HFF-Myc (cell line): ENCODE data around the gene LMNA.

Experiments
- DNase-seq: peaks from one replicate; pipeline ENCODE4 v3.0.0-alpha.2; 2011; ENCODE audit warnings: low read depth; ENCODE audit errors: extremely low read depth
- H3K4me3 ChIP-seq: replicated peaks from 2 replicates; pipeline ENCODE4 v1.5.1; 2011; ENCODE audit warnings: low read depth, mild to moderate bottlenecking, control low read depth, low read length
- TF ChIP-seq, protein P1 (sequence below): IDR thresholded peaks from 2 replicates; pipeline ENCODE4 v1.5.1; 2012; ENCODE audit warnings: mild to moderate bottlenecking, low read depth, low read length, control low read depth; ENCODE audit errors: missing control alignments

The LMNA gene

DNA sequence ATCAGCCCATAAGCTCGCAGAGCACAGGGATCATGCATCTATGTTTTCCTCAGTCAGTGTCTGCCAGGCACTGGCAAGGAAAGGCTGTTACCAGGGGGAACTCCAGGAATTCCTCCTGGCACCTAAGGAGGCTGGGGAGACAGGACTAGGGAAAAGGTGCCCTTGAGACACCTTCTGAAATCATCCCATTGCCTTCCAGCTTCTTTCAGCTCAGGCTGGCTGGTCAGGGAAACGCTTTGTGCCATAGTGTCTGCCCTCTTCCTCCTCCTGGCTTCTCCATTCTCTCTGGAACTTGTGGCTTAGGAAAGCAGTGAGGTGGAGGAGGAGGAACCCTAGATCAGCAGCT is 13.8 kb downstream of the LMNA start:
- DNase-seq, result no peak
- TF ChIP-seq, protein P1, sequence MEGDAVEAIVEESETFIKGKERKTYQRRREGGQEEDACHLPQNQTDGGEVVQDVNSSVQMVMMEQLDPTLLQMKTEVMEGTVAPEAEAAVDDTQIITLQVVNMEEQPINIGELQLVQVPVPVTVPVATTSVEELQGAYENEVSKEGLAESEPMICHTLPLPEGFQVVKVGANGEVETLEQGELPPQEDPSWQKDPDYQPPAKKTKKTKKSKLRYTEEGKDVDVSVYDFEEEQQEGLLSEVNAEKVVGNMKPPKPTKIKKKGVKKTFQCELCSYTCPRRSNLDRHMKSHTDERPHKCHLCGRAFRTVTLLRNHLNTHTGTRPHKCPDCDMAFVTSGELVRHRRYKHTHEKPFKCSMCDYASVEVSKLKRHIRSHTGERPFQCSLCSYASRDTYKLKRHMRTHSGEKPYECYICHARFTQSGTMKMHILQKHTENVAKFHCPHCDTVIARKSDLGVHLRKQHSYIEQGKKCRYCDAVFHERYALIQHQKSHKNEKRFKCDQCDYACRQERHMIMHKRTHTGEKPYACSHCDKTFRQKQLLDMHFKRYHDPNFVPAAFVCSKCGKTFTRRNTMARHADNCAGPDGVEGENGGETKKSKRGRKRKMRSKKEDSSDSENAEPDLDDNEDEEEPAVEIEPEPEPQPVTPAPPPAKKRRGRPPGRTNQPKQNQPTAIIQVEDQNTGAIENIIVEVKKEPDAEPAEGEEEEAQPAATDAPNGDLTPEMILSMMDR, result no peak
- H3K4me3 ChIP-seq, result peak overlapping the region; percentile 42

DNA sequence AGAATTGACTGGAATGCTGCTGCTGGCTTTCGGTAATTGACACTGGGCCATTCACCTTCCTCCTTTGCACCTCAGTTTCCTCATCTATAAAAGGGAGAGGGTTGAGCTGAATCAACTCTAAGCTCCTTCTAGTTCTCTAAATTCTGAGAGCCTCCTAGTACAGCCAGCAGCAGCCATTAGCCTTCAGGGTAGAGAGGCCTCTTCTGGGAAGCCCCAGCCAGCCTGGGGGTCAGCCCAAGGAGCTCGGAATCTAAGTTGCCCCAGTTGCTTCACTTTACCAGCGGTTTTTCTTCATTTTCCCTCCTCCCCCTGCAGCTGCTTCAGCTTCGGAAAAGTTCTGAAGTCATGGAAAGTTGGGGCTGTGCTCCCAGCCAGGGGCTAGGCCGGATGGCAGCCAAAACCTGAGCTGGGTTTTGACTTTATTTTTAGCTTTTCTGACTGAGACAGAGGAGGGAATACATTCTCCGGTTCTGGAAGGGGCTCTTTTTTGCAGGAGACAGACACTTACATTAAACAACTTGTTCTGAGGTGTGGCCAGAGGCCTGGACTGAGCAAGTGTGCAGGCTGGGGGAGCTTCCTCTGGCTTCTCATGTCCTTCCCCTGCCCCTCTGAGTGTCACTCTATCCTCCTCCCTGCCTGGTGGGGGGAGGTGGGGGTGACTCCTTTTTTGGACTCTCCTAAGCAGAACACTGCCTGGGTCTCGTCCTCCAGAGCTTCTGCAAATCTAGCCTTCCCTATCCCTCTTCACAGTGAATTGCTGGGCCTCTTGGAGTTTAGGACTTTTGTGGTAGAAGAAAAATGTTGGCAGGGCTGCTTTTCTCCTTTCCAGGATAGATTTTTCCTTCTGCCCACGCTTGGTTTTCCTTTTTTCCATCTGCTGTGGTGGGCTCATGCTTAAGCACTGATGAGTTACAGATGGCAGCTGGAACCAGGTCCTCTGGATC is 14.4 kb downstream of the LMNA start:
- peak overlapping the region; percentile 42 for H3K4me3 ChIP-seq
- DNase-seq, result peak; percentile 85

DNA sequence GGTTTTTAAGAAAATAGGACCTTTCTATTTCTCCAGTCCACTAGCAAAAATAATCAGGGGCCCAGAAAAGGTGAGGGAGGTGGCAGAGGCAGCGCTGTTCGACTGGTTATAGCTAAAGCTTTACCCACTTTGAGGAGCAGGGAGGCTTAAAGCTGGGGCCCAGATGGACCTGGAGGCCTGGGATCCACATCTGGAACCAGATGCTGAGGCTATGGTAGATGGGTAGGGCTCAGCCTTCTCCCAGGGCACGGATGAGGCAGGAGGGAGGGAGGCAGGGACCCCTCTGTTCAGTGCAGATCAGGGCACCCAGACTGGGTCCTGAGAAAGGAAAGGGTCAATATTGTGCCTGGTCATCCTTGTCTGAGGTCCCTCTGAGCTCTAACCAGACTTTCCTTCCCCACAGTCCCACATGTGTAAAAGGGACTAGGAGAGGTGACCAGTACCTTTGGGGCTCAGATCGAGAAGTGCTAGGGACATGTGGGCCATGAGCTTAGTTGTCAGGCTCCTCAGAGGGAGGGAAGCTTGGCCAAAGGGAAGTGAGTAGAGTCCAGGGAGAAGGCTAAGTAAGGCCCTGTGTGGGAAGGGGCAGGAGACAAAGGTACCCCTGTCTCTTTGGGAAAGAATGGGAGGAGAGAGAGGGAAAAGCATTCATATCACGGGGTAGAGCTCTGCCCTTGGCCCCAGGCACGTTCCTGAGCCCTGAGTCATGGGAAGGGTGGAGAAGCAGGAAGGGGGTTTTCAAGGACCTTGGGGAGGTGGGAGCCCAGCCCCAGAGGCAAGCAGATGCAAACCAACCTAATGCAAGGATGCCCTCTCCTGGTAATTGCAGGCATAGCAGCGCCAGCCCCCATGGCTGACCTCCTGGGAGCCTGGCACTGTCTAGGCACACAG is 15.4 kb downstream of the LMNA start:
- TF ChIP-seq, protein P1, result peak; percentile 96
- peak overlapping the region; percentile 42 for H3K4me3 ChIP-seq

More for the DNA sequence above, 14.4 kb downstream of the LMNA start:
- TF ChIP-seq, protein P1, result no peak

DNA sequence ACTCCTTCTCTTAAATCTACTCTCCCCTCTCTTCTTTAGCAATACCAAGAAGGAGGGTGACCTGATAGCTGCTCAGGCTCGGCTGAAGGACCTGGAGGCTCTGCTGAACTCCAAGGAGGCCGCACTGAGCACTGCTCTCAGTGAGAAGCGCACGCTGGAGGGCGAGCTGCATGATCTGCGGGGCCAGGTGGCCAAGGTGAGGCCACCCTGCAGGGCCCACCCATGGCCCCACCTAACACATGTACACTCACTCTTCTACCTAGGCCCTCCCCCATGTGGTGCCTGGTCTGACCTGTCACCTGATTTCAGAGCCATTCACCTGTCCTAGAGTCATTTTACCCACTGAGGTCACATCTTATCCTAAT is 16.0 kb downstream of the LMNA start:
- H3K4me3 ChIP-seq, result no peak overlapping the region
- no peak for DNase-seq
- TF ChIP-seq, protein P1, result no peak

More for the DNA sequence above, 15.4 kb downstream of the LMNA start:
- peak; percentile 95 for DNase-seq

DNA sequence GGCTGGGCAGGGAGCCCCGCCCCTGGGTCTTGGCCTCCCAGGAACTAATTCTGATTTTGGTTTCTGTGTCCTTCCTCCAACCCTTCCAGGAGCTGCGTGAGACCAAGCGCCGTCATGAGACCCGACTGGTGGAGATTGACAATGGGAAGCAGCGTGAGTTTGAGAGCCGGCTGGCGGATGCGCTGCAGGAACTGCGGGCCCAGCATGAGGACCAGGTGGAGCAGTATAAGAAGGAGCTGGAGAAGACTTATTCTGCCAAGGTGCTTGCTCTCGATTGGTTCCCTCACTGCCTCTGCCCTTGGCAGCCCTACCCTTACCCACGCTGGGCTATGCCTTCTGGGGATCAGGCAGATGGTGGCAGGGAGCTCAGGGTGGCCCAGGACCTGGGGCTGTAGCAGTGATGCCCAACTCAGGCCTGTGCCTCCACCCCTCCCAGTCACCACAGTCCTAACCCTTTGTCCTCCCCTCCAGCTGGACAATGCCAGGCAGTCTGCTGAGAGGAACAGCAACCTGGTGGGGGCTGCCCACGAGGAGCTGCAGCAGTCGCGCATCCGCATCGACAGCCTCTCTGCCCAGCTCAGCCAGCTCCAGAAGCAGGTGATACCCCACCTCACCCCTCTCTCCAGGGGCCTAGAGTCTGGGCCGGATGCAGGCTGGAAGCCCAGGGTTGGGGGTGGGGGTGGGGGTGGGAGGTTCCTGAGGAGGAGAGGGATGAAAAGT is 20.4 kb downstream of the LMNA start:
- DNase-seq, result no peak
- H3K4me3 ChIP-seq, result no peak overlapping the region
- TF ChIP-seq, protein P1, result no peak
